ENCODE data around the gene JADE1.

The JADE1 gene

GRCh38 chr4:128810871-128811570, 1.5 kb downstream of the JADE1 start:
- DNase-seq = peak in 1 of 2 donors; percentile 6

DNA sequence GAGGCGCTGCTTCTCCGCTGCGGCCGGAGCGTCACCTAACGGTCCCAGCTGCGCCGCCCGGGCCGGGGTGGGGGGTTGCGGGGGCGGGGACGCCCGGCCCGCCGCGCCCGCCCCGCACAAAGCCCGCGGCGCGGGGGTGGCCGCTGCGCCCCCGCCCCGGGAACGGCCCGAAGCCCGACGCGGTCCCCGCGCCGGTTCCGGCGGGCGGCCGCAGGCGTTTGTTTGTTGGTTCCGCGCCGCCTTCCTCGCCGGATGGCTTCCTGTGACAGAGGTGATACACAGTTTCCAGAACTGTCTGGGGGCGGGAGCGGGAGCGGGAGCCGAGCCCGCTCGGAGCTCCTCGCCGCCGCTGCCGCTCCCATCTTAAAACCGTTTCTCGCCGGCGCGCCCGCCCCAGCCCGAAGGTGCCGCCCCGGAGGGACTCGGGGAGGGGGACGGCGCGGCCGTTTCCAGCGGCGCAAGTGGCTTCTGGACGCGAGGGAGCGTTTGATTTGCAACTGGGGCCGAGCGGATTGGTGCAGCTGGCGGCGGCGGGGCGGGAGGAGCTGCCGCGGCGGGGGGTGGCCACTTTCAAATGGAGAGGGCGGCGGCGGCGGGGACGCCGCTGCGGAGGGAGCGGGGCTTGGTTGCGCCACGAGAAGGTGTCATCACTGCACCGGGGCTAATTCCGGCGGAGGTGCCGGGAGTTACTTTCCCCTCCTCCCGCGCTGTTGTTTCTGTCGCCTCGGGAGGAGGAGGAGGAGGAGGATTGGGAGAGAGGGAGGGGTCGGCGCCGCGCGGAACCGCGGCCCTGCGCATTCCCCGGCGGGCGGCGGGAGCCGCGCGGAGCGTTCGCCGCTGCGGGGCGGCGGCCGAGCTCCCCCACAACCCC, 2.3 kb downstream of the JADE1 start:
- DNase-seq = peak; percentile 68 to 77

DNA sequence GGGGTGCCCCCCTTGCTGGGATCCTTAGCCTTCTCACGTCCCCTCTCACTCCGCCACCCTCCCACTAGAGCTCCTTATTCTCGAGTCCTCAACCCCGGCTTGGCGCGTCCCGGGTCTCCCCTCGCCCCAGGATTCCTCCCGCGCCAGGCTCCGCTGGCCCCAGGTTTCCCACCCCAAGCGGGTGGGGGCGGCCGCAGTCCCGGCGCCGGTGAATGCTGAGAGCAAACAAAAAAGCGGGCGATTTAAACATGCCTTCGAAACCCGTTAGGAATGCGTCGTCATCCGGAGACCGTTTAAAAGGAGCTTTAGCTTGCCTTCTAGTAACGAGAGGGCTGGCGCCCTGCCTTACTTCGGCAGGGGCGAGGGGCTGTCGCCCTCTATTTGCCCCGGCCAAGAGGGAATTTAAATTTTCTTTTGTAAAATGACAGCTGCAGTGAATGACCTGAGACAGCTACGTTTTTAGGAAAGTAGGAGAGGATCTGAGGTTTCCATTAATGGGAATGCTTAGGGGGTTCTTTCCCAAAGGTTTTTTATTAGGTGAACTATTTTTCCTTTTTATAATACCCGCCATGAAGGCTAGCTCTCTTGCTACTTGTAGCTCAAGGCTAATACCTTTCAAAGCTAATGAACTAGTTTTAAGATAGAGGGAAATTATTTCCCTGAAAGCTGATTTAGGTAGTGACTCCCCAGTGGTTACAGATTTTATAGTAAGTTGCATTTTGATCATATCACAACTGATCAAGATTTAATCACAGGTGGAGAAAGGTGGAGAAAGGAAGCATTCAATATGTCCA, 3.1 kb downstream of the JADE1 start:
- peak; percentile 21 to 31 for DNase-seq

- no peak for DNase-seq
These were observed 4.5 kb downstream of the JADE1 start for GRCh38 chr4:128813965-128814364.

DNA sequence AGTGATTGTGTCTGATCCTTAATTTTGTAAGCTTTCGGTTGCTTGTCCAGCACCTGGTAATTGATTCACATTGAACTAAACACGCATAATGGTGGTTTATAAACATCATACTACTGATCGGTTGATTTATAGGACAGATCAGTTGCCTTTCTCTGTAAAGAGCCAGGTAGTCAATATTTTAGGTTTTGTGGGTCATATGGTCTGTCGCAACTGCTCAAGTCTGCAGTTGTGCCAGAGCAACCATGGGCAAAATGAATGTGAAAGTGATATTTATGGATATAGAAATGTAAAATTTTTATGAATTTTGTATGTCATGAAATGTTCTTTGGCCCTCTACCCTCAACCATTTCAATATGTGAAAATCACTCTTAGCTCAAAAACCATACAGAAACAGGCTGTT, 8.9 kb downstream of the JADE1 start:
- DNase-seq = no peak

DNA sequence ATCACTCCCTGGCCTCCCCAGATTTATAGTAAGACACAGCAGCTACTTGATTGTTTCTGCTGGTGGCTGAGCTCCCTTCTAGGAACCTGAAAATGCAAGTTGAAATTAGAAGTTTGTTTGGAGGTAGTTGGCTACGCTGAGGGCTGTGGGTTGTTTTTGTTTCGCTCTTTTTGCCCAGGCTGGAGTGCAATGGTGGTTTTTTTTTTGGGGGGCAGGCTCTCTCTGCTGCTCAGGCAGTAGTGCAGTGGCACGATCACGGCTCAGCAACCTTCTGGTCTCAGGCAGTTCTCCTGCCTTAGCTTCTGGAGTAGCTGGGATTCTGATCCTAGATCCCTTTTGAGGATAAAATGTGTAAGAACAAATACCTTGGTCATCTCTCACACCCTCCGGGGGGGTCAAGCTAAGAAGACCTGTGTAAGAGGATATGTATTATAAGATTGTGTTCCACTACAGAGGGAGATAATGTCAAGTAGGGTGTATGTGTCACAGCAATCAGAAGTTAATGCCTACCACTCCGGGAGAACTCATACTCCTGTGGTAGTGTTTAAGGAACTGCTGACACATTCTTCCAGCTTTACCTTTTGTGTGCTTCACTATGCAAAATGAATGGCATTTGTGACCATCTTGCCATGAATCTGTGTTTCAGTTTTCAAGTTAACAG, 9.7 kb downstream of the JADE1 start:
- DNase-seq = no peak

GRCh38 chr4:128820671-128821070, 11.2 kb downstream of the JADE1 start:
- no peak for DNase-seq

DNA sequence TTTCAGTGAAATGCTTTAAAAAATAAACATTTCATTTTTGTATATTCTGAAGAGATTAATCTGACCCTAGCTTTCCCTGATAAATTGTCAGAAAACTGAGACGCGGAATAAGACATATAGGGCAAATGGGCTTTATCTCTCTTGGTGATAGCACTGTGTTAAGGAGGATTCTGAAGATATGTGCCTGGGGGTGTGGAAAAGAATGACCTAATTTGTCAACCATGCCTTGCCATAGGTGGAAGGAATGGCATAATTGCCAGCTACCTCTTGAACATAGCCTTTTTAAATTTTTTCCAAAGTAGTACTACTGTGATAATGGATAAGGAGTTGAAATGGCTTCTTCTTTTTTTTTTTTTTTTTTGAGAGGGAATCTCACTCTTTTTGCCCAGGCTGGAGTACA, 11.7 kb downstream of the JADE1 start:
- no peak for DNase-seq

- no peak for DNase-seq
These were observed 13.6 kb downstream of the JADE1 start for GRCh38 chr4:128823025-128823661.

DNA sequence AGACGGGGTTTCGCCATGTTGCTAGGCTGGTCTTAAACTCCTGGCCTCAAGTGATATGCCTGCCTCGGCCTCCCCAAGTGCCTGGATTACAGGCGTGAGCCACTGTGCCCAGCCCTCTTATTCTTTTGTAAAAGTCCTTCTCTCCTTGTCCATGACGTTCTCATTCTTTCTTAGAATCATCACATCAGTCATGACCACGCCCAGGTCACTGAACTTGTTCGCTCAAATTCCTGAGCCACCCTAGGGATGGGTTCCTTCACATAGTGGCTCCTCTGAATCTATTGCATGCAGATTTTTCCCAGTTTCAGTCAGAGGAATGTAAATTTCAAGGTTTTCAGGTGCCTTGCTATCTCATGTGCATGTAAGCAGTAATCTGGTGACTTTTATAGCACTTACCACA, 15.7 kb downstream of the JADE1 start:
- no peak for DNase-seq

DNA sequence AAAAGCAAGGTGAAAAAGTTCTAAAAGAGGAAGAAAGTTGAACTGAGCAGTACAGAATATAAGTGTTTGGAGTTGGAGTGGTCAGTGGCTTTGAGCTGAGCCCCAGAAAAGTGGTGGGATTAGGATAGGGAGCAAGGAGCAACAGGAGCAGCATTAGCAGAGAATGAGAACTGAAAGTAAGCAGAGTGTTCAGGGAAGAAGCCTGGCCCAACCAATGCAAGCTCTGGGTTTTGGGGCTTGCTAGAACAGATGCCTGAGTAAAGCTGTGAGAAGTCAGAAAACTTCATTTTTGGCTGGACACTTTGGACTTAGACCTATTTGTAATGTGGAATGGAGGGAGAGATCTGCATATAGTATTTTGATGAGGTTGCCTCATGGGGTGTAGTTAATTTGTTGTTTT, 17.8 kb downstream of the JADE1 start:
- DNase-seq = no peak

DNA sequence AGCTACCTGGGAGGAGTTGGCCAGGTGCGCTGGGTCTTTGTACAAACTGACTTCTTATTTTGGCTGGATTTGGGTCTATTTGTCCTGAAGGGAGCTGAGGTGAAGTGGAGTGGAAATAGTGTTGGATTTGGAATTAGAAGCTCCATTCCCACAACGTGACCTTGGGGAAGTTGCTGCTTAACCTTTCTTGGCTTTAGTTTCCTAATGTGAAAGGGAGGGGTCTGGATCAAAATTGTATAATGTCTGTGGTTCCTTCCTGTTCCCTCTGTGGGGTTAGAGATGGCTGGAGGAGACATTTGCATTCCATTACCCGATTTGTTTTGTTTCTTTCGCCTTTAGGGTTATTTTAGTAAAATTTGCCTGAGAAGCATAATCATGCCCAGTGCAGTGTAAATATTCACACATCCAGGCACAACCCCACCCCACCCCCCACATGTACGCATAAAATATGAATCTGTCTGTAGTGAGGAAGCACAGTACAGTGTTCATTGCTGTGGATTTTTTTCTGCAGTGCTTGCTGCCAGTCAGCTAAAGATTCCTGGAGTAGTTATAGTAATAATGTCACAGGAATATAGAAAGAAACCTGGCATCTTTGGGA, 21.5 kb downstream of the JADE1 start:
- DNase-seq = no peak

- DNase-seq = no peak
These were observed 22.2 kb downstream of the JADE1 start for GRCh38 chr4:128831531-128832242.

GRCh38 chr4:128832243-128832625, 22.7 kb downstream of the JADE1 start:
- DNase-seq = no peak

DNA sequence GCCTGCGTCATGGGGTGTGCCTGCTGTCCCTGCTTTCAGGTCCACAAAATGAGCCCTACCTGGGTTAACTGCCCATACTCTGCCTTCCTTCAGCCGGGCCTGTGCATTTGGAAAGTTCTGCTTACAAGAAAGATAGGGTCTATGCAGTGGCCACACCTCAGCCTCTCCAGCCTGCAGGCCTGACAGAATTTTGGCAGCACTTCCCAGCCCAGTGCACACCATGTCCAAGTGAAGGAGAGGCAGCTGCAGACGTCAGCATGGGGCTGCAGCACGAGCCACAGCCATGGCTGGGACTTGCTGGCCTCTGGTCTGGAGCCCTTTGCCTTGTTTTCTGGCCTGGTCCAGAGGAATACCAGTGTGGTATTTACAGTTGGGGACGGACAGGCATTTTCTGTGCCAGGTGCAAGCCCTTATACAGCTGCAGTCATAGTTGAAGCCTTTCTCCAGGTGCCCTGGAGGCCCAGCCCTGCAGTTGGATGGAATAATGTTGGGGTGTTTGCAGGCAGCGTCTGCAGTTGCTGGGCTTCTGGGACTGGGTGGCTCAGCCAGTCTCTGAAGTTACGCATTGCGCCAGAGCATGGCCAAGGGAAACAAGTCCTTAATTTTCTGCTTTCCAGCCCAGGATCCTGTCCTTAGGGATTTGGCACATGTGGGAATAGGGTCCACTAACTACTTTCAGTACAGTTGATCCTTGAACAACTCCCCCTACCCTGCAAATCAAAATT, 26.2 kb downstream of the JADE1 start:
- no peak for DNase-seq

DNA sequence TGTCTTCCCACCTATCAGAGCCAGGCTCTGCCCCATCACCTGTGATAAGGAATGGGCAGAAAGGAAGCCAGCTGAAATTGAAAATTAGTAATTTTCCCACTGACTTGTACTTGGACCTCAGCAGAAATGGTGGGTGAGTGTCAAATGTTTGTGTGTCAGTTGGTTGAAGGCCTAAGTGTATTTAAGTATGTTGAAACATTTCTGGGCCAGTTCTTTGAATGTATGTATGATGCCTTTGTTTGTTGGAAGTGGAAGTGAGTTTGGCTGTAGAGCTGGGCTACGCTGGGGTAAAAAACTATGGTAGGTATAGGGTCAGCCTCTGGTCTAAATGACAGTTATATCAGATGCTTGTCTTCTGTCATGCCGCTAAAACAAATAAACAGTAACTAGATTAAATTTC, 27.7 kb downstream of the JADE1 start:
- no peak for DNase-seq

DNA sequence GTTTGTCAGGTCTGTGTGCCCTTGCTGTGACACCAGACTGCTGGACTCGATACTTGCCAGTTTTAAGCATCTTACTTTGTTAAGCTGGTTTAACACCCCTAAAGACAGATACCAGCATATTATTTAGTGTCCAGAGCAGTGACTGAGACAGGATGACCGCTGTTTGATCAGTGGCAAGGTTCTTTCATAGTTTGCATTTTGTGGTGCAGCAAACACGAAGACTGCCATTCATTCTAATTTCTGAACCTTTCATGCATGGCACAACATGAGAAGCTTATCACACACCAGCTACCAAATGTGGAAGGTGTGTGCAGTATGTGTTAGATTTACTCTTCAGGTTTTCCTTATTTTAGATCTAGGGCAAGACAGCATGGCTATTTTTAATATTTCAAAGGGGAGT, 28.2 kb downstream of the JADE1 start:
- no peak for DNase-seq

- no peak for DNase-seq
These were observed 31.3 kb downstream of the JADE1 start for GRCh38 chr4:128840711-128841318.

GRCh38 chr4:128841402-128841801, 31.9 kb downstream of the JADE1 start:
- no peak for DNase-seq

- no peak for DNase-seq
These were observed 35.4 kb downstream of the JADE1 start for GRCh38 chr4:128844931-128845330.

All from inflammatory macrophage treated with lipopolysaccharide for 1 hour (primary cell).